Activated CD4-positive, alpha-beta memory T cell treated with anti-CD3 and anti-CD28 coated beads, Interleukin-2, amount 10 ng/mL, durations not matched to agents 7 days and 5 days (primary cell): ENCODE data around the gene PIGQ. TPM values are rescaled to one million over a fixed set of nuclear protein-coding genes. Genes with fewer than 3 reads are reported as not detected.

Source experiments
- CTCF ChIA-PET: fragments of 350-600 bp; sonication (Branson Sonifier 250); formaldehyde crosslinking; loops from one replicate; lab custom pipeline; 2021; ENCODE audit warnings: antibody characterized with exemption, inconsistent platforms; lab: Charles Lee
- POLR2A ChIA-PET: fragments of 350-600 bp; sonication (Branson Sonifier 250); formaldehyde crosslinking; loops from one replicate; lab custom pipeline; 2021; ENCODE audit warnings: antibody characterized with exemption; lab: Charles Lee
- DNase-seq: peaks from one replicate; pipeline ENCODE4 v3.0.0-alpha.2; 2020
- H3K27ac Mint-ChIP-seq: one replicate; pipeline ENCODE4 v1.8.0; 2021; ENCODE audit warnings: mild to moderate bottlenecking, mixed read lengths
- H3K27me3 Mint-ChIP-seq: one replicate; pipeline ENCODE4 v1.8.0; 2021; ENCODE audit warnings: mixed read lengths
- H3K36me3 Mint-ChIP-seq: one replicate; pipeline ENCODE4 v1.8.0; 2021; ENCODE audit warnings: low read depth, mixed read lengths
- H3K4me1 Mint-ChIP-seq: one replicate; pipeline ENCODE4 v1.8.0; 2021; ENCODE audit warnings: mixed read lengths
- H3K4me3 Mint-ChIP-seq: one replicate; pipeline ENCODE4 v1.8.0; 2021; ENCODE audit warnings: mild to moderate bottlenecking, mixed read lengths
- H3K9me3 Mint-ChIP-seq: one replicate; pipeline ENCODE4 v1.8.0; 2021; ENCODE audit warnings: mixed read lengths
- total RNA-seq, 2 experiments: library from RNA; stranded (reverse); gene quantifications; one replicate each; pipeline ENCODE4 v1.2.3, GENCODE V29; 2021

PIGQ gene
- total RNA-seq, 2 experiments from 2014 or later, result 33.7 to 35.1 TPM

GRCh38 chr16:561957-562938 is 7.5 kb upstream of the PIGQ start:
- peaks cover 9% of the 10 kb centered on the region for H3K4me1 Mint-ChIP-seq
- DNase-seq, result no peak
- no peak overlapping the region for H3K4me3 Mint-ChIP-seq
- ChIA-PET POLR2A (no interaction called here), CTCF (no interaction called here)
- H3K27ac Mint-ChIP-seq, result no peak overlapping the region
- no peaks in the 10 kb centered on the region for H3K9me3 Mint-ChIP-seq
- H3K27me3 Mint-ChIP-seq, result peaks cover 12% of the 10 kb centered on the region
- H3K36me3 Mint-ChIP-seq, result no peaks in the 10 kb centered on the region

- no peak for DNase-seq
- no peak overlapping the region for H3K4me3 Mint-ChIP-seq
- ChIA-PET CTCF (no interaction called here), POLR2A (no interaction called here)
- H3K36me3 Mint-ChIP-seq, result no peaks in the 10 kb centered on the region
- peaks cover 12% of the 10 kb centered on the region for H3K27me3 Mint-ChIP-seq
- no peaks in the 10 kb centered on the region for H3K9me3 Mint-ChIP-seq
- H3K27ac Mint-ChIP-seq, result no peak overlapping the region
- peaks cover 9% of the 10 kb centered on the region for H3K4me1 Mint-ChIP-seq
Observed at GRCh38 chr16:563072-563644, 6.6 kb upstream of the PIGQ start.

GRCh38 chr16:564690-565418 is 4.9 kb upstream of the PIGQ start:
- Mint-ChIP-seq H3K9me3 (no peaks in the 10 kb centered on the region), H3K36me3 (no peaks in the 10 kb centered on the region), H3K4me1 (peaks cover 17% of the 10 kb centered on the region), H3K4me3 (no peak overlapping the region), H3K27me3 (peaks cover 6% of the 10 kb centered on the region), H3K27ac (no peak overlapping the region)
- POLR2A ChIA-PET, result no interaction called here
- no peak for DNase-seq
- CTCF ChIA-PET, result no interaction called here

GRCh38 chr16:565419-566330 is 4.1 kb upstream of the PIGQ start:
- POLR2A ChIA-PET, result no interaction called here
- Mint-ChIP-seq H3K4me1 (peaks cover 18% of the 10 kb centered on the region), H3K9me3 (no peaks in the 10 kb centered on the region), H3K4me3 (no peak overlapping the region), H3K27ac (no peak overlapping the region), H3K36me3 (no peaks in the 10 kb centered on the region), H3K27me3 (peaks cover 6% of the 10 kb centered on the region)
- CTCF ChIA-PET, result no interaction called here
- no peak for DNase-seq

GRCh38 chr16:566475-567372 is 3.0 kb upstream of the PIGQ start, which contains the start of gene NHLRC4:
Gene NHLRC4, plus strand, starts transcription at chr16:567005. Its CDS starts 1,043 bp downstream, at chr16:568048.
- peak; percentile 71 for DNase-seq
- peak within 1 kb of the TSS; percentile 63 for H3K27ac Mint-ChIP-seq
- POLR2A ChIA-PET, result interaction anchor here (1.0 to 1.4 kb wide), 2 partner anchors 19 to 39 kb away, joined by 3 to 4 read pairs; partner anchors contain the start of gene CAPN15
- peaks cover 29% of the 10 kb centered on the region for H3K4me1 Mint-ChIP-seq
- no peaks in the 10 kb centered on the region for H3K36me3 Mint-ChIP-seq
- H3K9me3 Mint-ChIP-seq, result no peaks in the 10 kb centered on the region
- H3K27me3 Mint-ChIP-seq, result peaks cover 3% of the 10 kb centered on the region
- H3K4me3 Mint-ChIP-seq, result peak within 1 kb of the TSS; percentile 54
- CTCF ChIA-PET, result no interaction called here

- peaks cover 33% of the 10 kb centered on the region for H3K4me1 Mint-ChIP-seq
- POLR2A ChIA-PET, result interaction anchor here (1.0 to 1.4 kb wide), 4 partner anchors 18 to 69 kb away, joined by 3 to 4 read pairs (median 3); partner anchors contain the start of genes CAPN15 and METTL26
- H3K4me3 Mint-ChIP-seq, result peak overlapping the region; percentile 54
- CTCF ChIA-PET, result no interaction called here
- DNase-seq, result no peak
- no peaks in the 10 kb centered on the region for H3K9me3 Mint-ChIP-seq
- peak overlapping the region; percentile 63 for H3K27ac Mint-ChIP-seq
- H3K36me3 Mint-ChIP-seq, result no peaks in the 10 kb centered on the region
- H3K27me3 Mint-ChIP-seq, result no peaks in the 10 kb centered on the region
Observed at GRCh38 chr16:567373-568256, 2.2 kb upstream of the PIGQ start.

GRCh38 chr16:568401-569258 is 1.1 kb upstream of the PIGQ start:
- ChIA-PET CTCF (no interaction called here), POLR2A (interaction anchor here (0.8 to 2.0 kb wide), 8 partner anchors 17 to 222 kb away, joined by 3 to 10 read pairs (median 3); partner anchors contain the start of genes CAPN15, DECR2 and METTL26)
- Mint-ChIP-seq H3K27me3 (no peaks in the 10 kb centered on the region), H3K4me1 (peaks cover 33% of the 10 kb centered on the region), H3K4me3 (peak overlapping the region; percentile 76), H3K27ac (peak overlapping the region; percentile 82), H3K9me3 (no peaks in the 10 kb centered on the region), H3K36me3 (no peaks in the 10 kb centered on the region)
- no peak for DNase-seq

GRCh38 chr16:572865-573650 is 3.3 kb downstream of the PIGQ start:
- Mint-ChIP-seq H3K4me1 (peaks cover 23% of the 10 kb centered on the region), H3K27ac (no peak overlapping the region), H3K9me3 (no peaks in the 10 kb centered on the region), H3K4me3 (no peak overlapping the region), H3K27me3 (no peaks in the 10 kb centered on the region), H3K36me3 (no peaks in the 10 kb centered on the region)
- ChIA-PET CTCF (no interaction called here), POLR2A (interaction anchor here (0.9 kb wide), 1 partner anchor 17 kb away, joined by 3 read pairs; no protein-coding TSS in a partner anchor)
- DNase-seq, result no peak

- H3K27me3 Mint-ChIP-seq, result no peaks in the 10 kb centered on the region
- H3K27ac Mint-ChIP-seq, result no peak overlapping the region
- ChIA-PET CTCF (no interaction called here), POLR2A (no interaction called here)
- H3K36me3 Mint-ChIP-seq, result no peaks in the 10 kb centered on the region
- DNase-seq, result no peak
- no peak overlapping the region for H3K4me3 Mint-ChIP-seq
- H3K9me3 Mint-ChIP-seq, result no peaks in the 10 kb centered on the region
- H3K4me1 Mint-ChIP-seq, result peaks cover 22% of the 10 kb centered on the region
Observed at GRCh38 chr16:574021-574760, 4.4 kb downstream of the PIGQ start.
